H1 (cell line): Measurements from ENCODE around the gene LHPP. TPM values are rescaled to one million over a fixed set of nuclear protein-coding genes. Genes with fewer than 3 reads are reported as not detected.

ENCODE experiments used
- CTCF ChIA-PET: fragments of 300-600 bp; sonication (Branson Sonifier 250); formaldehyde crosslinking; loops from one replicate; lab custom pipeline; 2021; ENCODE audit not compliant: partially characterized antibody; lab: Charles Lee
- POLR2A ChIA-PET: fragments of 300-600 bp; sonication (Branson Sonifier 250); formaldehyde crosslinking; loops from one replicate; lab custom pipeline; 2021; ENCODE audit warnings: inconsistent platforms; ENCODE audit not compliant: partially characterized antibody; lab: Charles Lee
- DNase-seq, 2 experiments: peaks; one replicate each; pipeline versions ENCODE4 v3.0.0 to v3.0.0-alpha.2; 2010 to 2022; ENCODE audit warnings: low spot score in 2 of 2, low read depth in 1 of 2, mixed read lengths in 1 of 2
- FAIRE-seq: peaks from 2 replicates; lab custom pipeline; 2011; peaks lifted over from hg19 to GRCh38; lab: Jason Lieb, UNC
- H2AFZ ChIP-seq: 2 replicates; pipeline ENCODE4 v1.8.1; 2012; ENCODE audit warnings: low read length, inconsistent platforms
- H2AK5ac ChIP-seq: 2 replicates; pipeline ENCODE4 v1.6.1; 2013; ENCODE audit warnings: low read depth, low read length
- H2BK120ac ChIP-seq: replicated peaks from 2 replicates; pipeline ENCODE3; 2013; ENCODE audit warnings: low read depth, low read length, inconsistent platforms
- H2BK12ac ChIP-seq: 2 replicates; pipeline ENCODE4 v1.6.1; 2013; ENCODE audit warnings: low read depth, low read length
- H2BK15ac ChIP-seq: 2 replicates; pipeline ENCODE4 v1.6.1; 2013; ENCODE audit warnings: low read length
- H2BK20ac ChIP-seq: 2 replicates; pipeline ENCODE4 v1.6.1; 2013; ENCODE audit warnings: low read length
- H2BK5ac ChIP-seq: 2 replicates; pipeline ENCODE4 v1.6.1; 2013; ENCODE audit warnings: low read depth, low read length
- H3K14ac ChIP-seq: 2 replicates; pipeline ENCODE4 v1.6.1; 2013; ENCODE audit warnings: inconsistent platforms; ENCODE audit not compliant: insufficient read length
- H3K18ac ChIP-seq: 2 replicates; pipeline ENCODE4 v1.6.1; 2013; ENCODE audit warnings: low read length; ENCODE audit errors: extremely low read depth
- H3K23ac ChIP-seq: 2 replicates; pipeline ENCODE4 v1.6.1; 2013; ENCODE audit warnings: inconsistent platforms; ENCODE audit not compliant: insufficient read length
- H3K23me2 ChIP-seq: 2 replicates; pipeline ENCODE4 v1.6.1; 2013; ENCODE audit warnings: low read depth, low read length
- H3K27ac ChIP-seq: 2 replicates; pipeline ENCODE4 v1.6.1; 2011; ENCODE audit warnings: low read depth, low read length, inconsistent platforms
- H3K27me3 ChIP-seq, 4 experiments: replicated peaks in 1 of 4; 1 replicate in 1 of 4; 2 replicates in 3 of 4; pipeline versions ENCODE4 v1.6.1 to v1.8.1; 2011 to 2013; ENCODE audit warnings: low read length in 3 of 4, mild to moderate bottlenecking in 3 of 4, inconsistent platforms in 2 of 4, mixed read lengths in 2 of 4, moderate library complexity in 1 of 4; ENCODE audit not compliant: control insufficient read depth in 3 of 4, insufficient read depth in 3 of 4; ENCODE audit errors: extremely low read depth in 1 of 4
- H3K36me3 ChIP-seq, 4 experiments: 2 replicates each; pipeline versions ENCODE4 v1.6.1 to v1.8.1; 2011 to 2013; ENCODE audit warnings: mild to moderate bottlenecking in 4 of 4, low read length in 3 of 4, moderate library complexity in 2 of 4, control low read depth in 1 of 4, inconsistent platforms in 1 of 4; ENCODE audit not compliant: insufficient read depth in 4 of 4, control insufficient read depth in 2 of 4
- H3K4ac ChIP-seq: replicated peaks from 2 replicates; pipeline ENCODE3; 2013; ENCODE audit warnings: low read length, low read depth, mixed read lengths, inconsistent platforms; ENCODE audit not compliant: insufficient read length
- H3K4me1 ChIP-seq, 4 experiments: replicated peaks in 1 of 4; 1 replicate in 1 of 4; 2 replicates in 3 of 4; pipeline versions ENCODE4 v1.6.1 to v1.8.1; 2011 to 2013; ENCODE audit warnings: low read length in 3 of 4, inconsistent platforms in 2 of 4, mixed read lengths in 1 of 4; ENCODE audit not compliant: insufficient read depth in 4 of 4, control insufficient read depth in 3 of 4
- H3K4me2 ChIP-seq, 2 experiments: 2 replicates each; pipeline versions ENCODE4 v1.6.1 to v1.8.1; 2011 to 2013; ENCODE audit warnings: low read depth in 2 of 2, low read length in 2 of 2, control low read depth in 1 of 2, inconsistent platforms in 1 of 2, mild to moderate bottlenecking in 1 of 2; ENCODE audit not compliant: insufficient read depth in 1 of 2
- H3K4me3 ChIP-seq, 4 experiments: fragments of 200-600, 300-600 bp in 1 of 4; sonication (generic), shearing (Covaris generic), sonication (Bioruptor Twin) in 1 of 4; 2 replicates each; pipeline versions ENCODE4 v1.5.1 to v1.8.1; 2011 to 2016; ENCODE audit warnings: low read length in 4 of 4, low read depth in 3 of 4, control low read depth in 2 of 4, inconsistent platforms in 2 of 4, mild to moderate bottlenecking in 2 of 4, mixed read lengths in 1 of 4, moderate library complexity in 1 of 4; ENCODE audit not compliant: insufficient read depth in 2 of 4; ENCODE audit errors: extremely low read depth in 1 of 4
- H3K56ac ChIP-seq: replicated peaks from 2 replicates; pipeline ENCODE3; 2013; ENCODE audit warnings: low read depth, mild to moderate bottlenecking, mixed read lengths, low read length, inconsistent platforms; ENCODE audit not compliant: insufficient read length
- H3K79me1 ChIP-seq: 2 replicates; pipeline ENCODE4 v1.6.1; 2013; ENCODE audit warnings: low read depth, low read length, control low read depth
- H3K79me2 ChIP-seq, 2 experiments: 2 replicates each; pipeline versions ENCODE4 v1.6.1 to v1.8.1; 2012 to 2013; ENCODE audit warnings: low read length in 2 of 2, mild to moderate bottlenecking in 2 of 2, inconsistent platforms in 1 of 2; ENCODE audit not compliant: insufficient read depth in 2 of 2, control insufficient read depth in 1 of 2
- H3K9ac ChIP-seq, 4 experiments: replicated peaks in 1 of 4; 1 replicate in 1 of 4; 2 replicates in 3 of 4; pipeline versions ENCODE4 v1.6.1 to v1.8.1; 2011 to 2013; ENCODE audit warnings: low read depth in 3 of 4, low read length in 3 of 4, control low read depth in 2 of 4, mild to moderate bottlenecking in 2 of 4, moderate library complexity in 2 of 4, inconsistent platforms in 1 of 4; ENCODE audit errors: extremely low read depth in 1 of 4
- H3K9me3 ChIP-seq, 2 experiments: 2 replicates each; pipeline versions ENCODE4 v1.6.1 to v1.8.1; 2012 to 2013; ENCODE audit warnings: mild to moderate bottlenecking in 2 of 2, moderate library complexity in 2 of 2, control low read depth in 1 of 2, inconsistent platforms in 1 of 2, low read depth in 1 of 2, low read length in 1 of 2, mixed read lengths in 1 of 2; ENCODE audit not compliant: insufficient read depth in 2 of 2
- H4K20me1 ChIP-seq, 2 experiments: replicated peaks in 1 of 2; 2 replicates each; pipeline versions ENCODE3 to v1.8.1; 2011 to 2013; ENCODE audit warnings: inconsistent platforms in 2 of 2, low read length in 2 of 2, mild to moderate bottlenecking in 1 of 2; ENCODE audit not compliant: insufficient read depth in 2 of 2, control insufficient read depth in 1 of 2
- H4K5ac ChIP-seq: 2 replicates; pipeline ENCODE4 v1.6.1; 2013; ENCODE audit warnings: low read length, low read depth, mixed read lengths, inconsistent platforms; ENCODE audit not compliant: insufficient read length
- H4K8ac ChIP-seq: 2 replicates; pipeline ENCODE4 v1.8.0; 2013; ENCODE audit warnings: mild to moderate bottlenecking, moderate library complexity, low read length, inconsistent platforms; ENCODE audit not compliant: insufficient read depth; ENCODE audit errors: extremely low read depth
- H4K91ac ChIP-seq: replicated peaks from 2 replicates; pipeline ENCODE3; 2013; ENCODE audit warnings: low read length, mixed read lengths, inconsistent platforms; ENCODE audit not compliant: insufficient read length
- WGBS, 2 experiments: shearing (Covaris generic) in 1 of 2; methylation state at CpG; one replicate each; pipeline versions ENCODE4 v1.1.6 to v1.1.7; 2013 to 2015; ENCODE audit warnings: low lambda C conversion rate in 2 of 2, mixed read lengths in 2 of 2, inconsistent platforms in 1 of 2, low coverage in 1 of 2, missing lambda C conversion rate in 1 of 2; ENCODE audit not compliant: insufficient replicate concordance in 2 of 2, insufficient coverage in 1 of 2, insufficient read length in 1 of 2; ENCODE audit errors: extremely low coverage in 1 of 2, missing lambda C conversion rate in 1 of 2; 5-methylcytosine and 5-hydroxymethylcytosine counted together
- polyA plus RNA-seq, 7 experiments: library from polyadenylated mRNA; depleted of rRNA in 3 of 7; stranded (reverse) in 5 of 7; unstranded in 2 of 7; fragments of >200 nt in 5 of 7; fragments of 200-250 nt in 2 of 7; gene quantifications; 1 replicate in 5 of 7; 2 replicates in 1 of 7; 4 replicates in 1 of 7; pipeline versions ENCODE4 v1.2.1 to v1.2.3, GENCODE V29; 2011 to 2013; ENCODE audit warnings: missing spikeins in 2 of 7, mixed read lengths in 2 of 7
- total RNA-seq: library from RNA; stranded (reverse); fragmentation: NEBNext Ultra II Directional; extraction: Animal tissue kit (Norgen Biotek cat#: 25700); gene quantifications from 2 replicates; pipeline ENCODE4 v1.2.1, GENCODE V29; 2021

Gene LHPP
- total and polyA plus RNA-seq, 2 of the 8 experiments (the other 6 are each of a cell fraction or from before 2014, with no cell fraction given) = 26.0 to 45.0 TPM

DNA sequence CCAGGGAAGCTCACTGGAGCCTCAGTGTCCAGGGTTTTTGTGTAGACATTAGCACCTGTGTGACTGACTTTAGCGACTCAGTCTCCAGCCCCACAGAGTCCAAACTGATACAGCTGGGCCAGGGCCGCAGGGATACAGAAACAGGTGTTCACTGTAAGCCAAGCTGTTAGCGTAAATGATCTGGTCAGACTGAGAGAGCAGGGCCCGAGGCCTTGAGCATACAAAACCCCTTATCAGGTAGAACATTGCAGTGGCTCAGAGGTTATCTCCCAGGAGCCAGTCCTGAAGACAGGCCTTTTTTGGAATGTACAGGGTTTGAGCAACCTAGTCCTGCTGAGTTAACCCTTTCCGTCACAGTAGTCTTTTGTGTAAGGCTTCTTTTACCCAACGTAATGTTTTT is 25.0 kb downstream of the LHPP start:
- no peak overlapping the region for H2AK5ac ChIP-seq
- H3K18ac ChIP-seq = no peak overlapping the region
- no peaks in the 10 kb centered on the region for H4K20me1 ChIP-seq
- no peak overlapping the region for H3K14ac ChIP-seq
- H2BK12ac ChIP-seq = no peak overlapping the region
- no peak overlapping the region for H4K5ac ChIP-seq
- peaks cover 0 to 3% (median under 1%) of the 10 kb centered on the region in 4 experiments; a peak in 3 of 7 replicates for H3K4me1 ChIP-seq
- no peaks in the 10 kb centered on the region for H3K79me2 ChIP-seq
- H4K8ac ChIP-seq = no peak overlapping the region
- 98% methylated on average over 6 of the region's 6 CpGs; no CpG with 5 or more reads in 1 of the 2 experiments for WGBS, 2 experiments
- ChIA-PET POLR2A (interaction anchor here (1.4 to 1.5 kb wide), 2 partner anchors 9 to 14 kb away, joined by 3 read pairs; no protein-coding TSS in a partner anchor), CTCF (interaction anchor here (1.1 to 1.2 kb wide), 2 partner anchors 10 to 255 kb away, joined by 3 to 4 read pairs; no protein-coding TSS in a partner anchor)
- no peak overlapping the region for H2AFZ ChIP-seq
- H2BK20ac ChIP-seq = no peak overlapping the region
- H3K27me3 ChIP-seq = no peaks in the 10 kb centered on the region
- no peak overlapping the region for H3K4me3 ChIP-seq
- DNase-seq = no peak
- no peak overlapping the region for H2BK5ac ChIP-seq
- no peak overlapping the region for H4K91ac ChIP-seq
- no peak overlapping the region for H3K56ac ChIP-seq
- no peak overlapping the region for H2BK15ac ChIP-seq
- FAIRE-seq = no peak
- peaks cover 6 to 8% of the 10 kb centered on the region in 2 experiments; a peak in 3 of 4 replicates for H3K9me3 ChIP-seq
- peaks cover 3 to 17% (median 9%) of the 10 kb centered on the region in 4 experiments; a peak in 7 of 8 replicates for H3K36me3 ChIP-seq
- no peak overlapping the region for H2BK120ac ChIP-seq
- H3K27ac ChIP-seq = no peak overlapping the region
- H3K4me2 ChIP-seq = no peak overlapping the region
- H3K9ac ChIP-seq = no peak overlapping the region
- no peak overlapping the region for H3K23ac ChIP-seq
- no peak overlapping the region for H3K4ac ChIP-seq
- H3K79me1 ChIP-seq = peaks cover 6% of the 10 kb centered on the region
- no peaks in the 10 kb centered on the region for H3K23me2 ChIP-seq
